Neural cell (in vitro differentiated cells): ENCODE measurements around the gene AP3B2. TPM values are rescaled to one million over a fixed set of nuclear protein-coding genes. Genes with fewer than 3 reads are reported as not detected.

Source experiments
- H2AFZ ChIP-seq: fragments of 200-600, 300-800 bp; sonication (generic), shearing (Covaris generic); 2 replicates; pipeline ENCODE4 v1.6.0; 2014; ENCODE audit warnings: low read depth, mild to moderate bottlenecking, antibody characterized with exemption, low read length, moderate library complexity
- H3F3A ChIP-seq: fragments of 200-600 bp; shearing (Covaris generic); 2 replicates; pipeline ENCODE4 v1.6.1; 2016; ENCODE audit warnings: mild to moderate bottlenecking, moderate library complexity, mixed read lengths, antibody characterized with exemption, low read length; ENCODE audit not compliant: insufficient read depth, poor library complexity, severe bottlenecking
- H3K27ac ChIP-seq: fragments of 200-600, 300-800 bp; sonication (generic), shearing (Covaris generic); 2 replicates; pipeline ENCODE4 v1.5.1; 2014; ENCODE audit warnings: mild to moderate bottlenecking, low read length, moderate library complexity
- H3K27me3 ChIP-seq: fragments of 300-800, 200-600 bp; sonication (generic), shearing (Covaris generic); 2 replicates; pipeline ENCODE4 v1.6.0; 2014; ENCODE audit warnings: mild to moderate bottlenecking, low read depth, low read length, moderate library complexity; ENCODE audit not compliant: insufficient read depth
- H3K36me3 ChIP-seq: fragments of 300-800, 200-600 bp; sonication (generic), shearing (Covaris generic); 2 replicates; pipeline ENCODE4 v1.5.1; 2014; ENCODE audit warnings: mild to moderate bottlenecking, antibody characterized with exemption, low read length, moderate library complexity; ENCODE audit not compliant: insufficient read depth
- H3K4me2 ChIP-seq: fragments of 300-800, 200-600 bp; sonication (generic), shearing (Covaris generic); 2 replicates; pipeline ENCODE4 v1.6.0; 2014; ENCODE audit warnings: mild to moderate bottlenecking, low read length
- H3K4me3 ChIP-seq: fragments of 300-800, 200-600 bp; sonication (generic), shearing (Covaris generic); 2 replicates; pipeline ENCODE4 v1.5.1; 2014; ENCODE audit warnings: mild to moderate bottlenecking, low read length, moderate library complexity
- H3K79me2 ChIP-seq: fragments of 200-600 bp; shearing (Covaris generic); replicated peaks from 2 replicates; pipeline ENCODE4 v1.6.0; 2014; ENCODE audit warnings: mild to moderate bottlenecking, low read length, moderate library complexity; ENCODE audit not compliant: insufficient read depth
- H3K9ac ChIP-seq: fragments of 300-800, 200-600 bp; sonication (generic), shearing (Covaris generic); 2 replicates; pipeline ENCODE4 v1.6.1; 2016; ENCODE audit warnings: mild to moderate bottlenecking, low read length, mixed read lengths
- H3K9me2 ChIP-seq: fragments of 200-600 bp; shearing (Covaris generic); 2 replicates; pipeline ENCODE4 v1.6.1; 2016; ENCODE audit warnings: mild to moderate bottlenecking, low read length, mixed read lengths; ENCODE audit not compliant: insufficient read depth
- H3K9me3 ChIP-seq: fragments of 200-600, 300-800 bp; sonication (generic), shearing (Covaris generic); 2 replicates; pipeline ENCODE4 v1.6.1; 2016; ENCODE audit warnings: mild to moderate bottlenecking, mixed run types, low read length, moderate library complexity, mixed read lengths
- H4K20me1 ChIP-seq: fragments of 200-600 bp; shearing (Covaris generic); 2 replicates; pipeline ENCODE4 v1.6.1; 2016; ENCODE audit warnings: mild to moderate bottlenecking, mixed run types; ENCODE audit not compliant: insufficient read depth
- EP300 ChIP-seq: fragments of 450-650 bp; conservative IDR thresholded peaks from 2 replicates; pipeline ENCODE4 v1.6.1; 2014; ENCODE audit warnings: antibody characterized with exemption, mild to moderate bottlenecking, moderate library complexity; ENCODE audit not compliant: poor library complexity, severe bottlenecking
- EZH2 ChIP-seq: fragments of 200-600, 300-800 bp; shearing (Covaris generic), sonication (generic); IDR thresholded peaks from 2 replicates; pipeline ENCODE4 v1.6.1; 2014; ENCODE audit warnings: antibody characterized with exemption, low read length, borderline replicate concordance, mild to moderate bottlenecking; ENCODE audit not compliant: insufficient read depth, poor library complexity, severe bottlenecking
- MXI1 ChIP-seq: fragments of 450-650 bp; conservative IDR thresholded peaks from 2 replicates; pipeline ENCODE4 v1.6.1; 2014; ENCODE audit warnings: antibody characterized with exemption, mild to moderate bottlenecking; ENCODE audit not compliant: poor library complexity, severe bottlenecking
- POLR2AphosphoS5 ChIP-seq: IDR thresholded peaks from 2 replicates; pipeline ENCODE4 v1.6.1; 2012
- RAD21 ChIP-seq: fragments of 450-650 bp; conservative IDR thresholded peaks from 2 replicates; pipeline ENCODE4 v1.6.1; 2014; ENCODE audit warnings: antibody characterized with exemption, mild to moderate bottlenecking, moderate library complexity
- SMC3 ChIP-seq: fragments of 450-650 bp; conservative IDR thresholded peaks from 2 replicates; pipeline ENCODE4 v1.6.1; 2014; ENCODE audit warnings: antibody characterized with exemption, mild to moderate bottlenecking, moderate library complexity; ENCODE audit not compliant: poor library complexity
- TAF1 ChIP-seq: IDR thresholded peaks from 2 replicates; pipeline ENCODE4 v1.6.1; 2012; ENCODE audit warnings: low read depth
- polyA plus RNA-seq: library from polyadenylated mRNA; depleted of rRNA; stranded (reverse); fragments of >200 nt; gene quantifications from 2 replicates; pipeline ENCODE4 v1.2.3, GENCODE V29; 2014
- TF ChIP-seq, protein P1 (sequence below): IDR thresholded peaks from 2 replicates; pipeline ENCODE4 v1.6.1; 2012; ENCODE audit warnings: borderline replicate concordance
- TF ChIP-seq, protein P2 (sequence below): fragments of 450-650 bp; IDR thresholded peaks from 2 replicates; pipeline ENCODE4 v1.5.1; 2014; ENCODE audit warnings: antibody characterized with exemption, mild to moderate bottlenecking, moderate library complexity; ENCODE audit not compliant: poor library complexity, severe bottlenecking

AP3B2 gene
- polyA plus RNA-seq, 1 donor from 2014 or later: 81.9 TPM

DNA sequence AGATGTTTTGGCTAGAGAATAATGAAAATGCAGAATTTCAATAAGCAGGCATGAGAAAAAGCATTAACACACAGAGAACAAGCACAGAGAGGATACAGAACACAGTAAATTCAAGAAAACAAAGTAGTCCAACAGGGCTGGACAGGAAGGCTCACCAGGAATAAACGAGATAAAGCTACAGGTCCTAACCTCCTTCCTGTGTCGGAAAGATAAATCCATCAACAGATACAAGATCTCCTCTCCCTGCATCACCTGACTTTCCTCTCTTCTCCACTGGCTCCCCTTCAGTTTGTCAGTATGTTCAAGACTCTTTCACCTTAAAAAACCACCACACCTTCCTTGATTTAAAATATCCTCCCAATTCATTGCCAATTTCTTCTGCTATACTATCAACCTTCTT is 73.9 kb downstream of the AP3B2 start:
- H3K9me3 ChIP-seq: no peaks in the 10 kb centered on the region
- no peak overlapping the region for H2AFZ ChIP-seq
- H4K20me1 ChIP-seq: no peaks in the 10 kb centered on the region
- H3K4me3 ChIP-seq: no peak overlapping the region
- H3K36me3 ChIP-seq: no peaks in the 10 kb centered on the region
- H3K9me2 ChIP-seq: no peaks in the 10 kb centered on the region
- no peaks in the 10 kb centered on the region for H3K79me2 ChIP-seq
- no peak overlapping the region for H3K9ac ChIP-seq
- H3K27me3 ChIP-seq: peaks cover 14% of the 10 kb centered on the region
- no peak overlapping the region for H3K4me2 ChIP-seq
- TF ChIP-seq, protein P1, sequence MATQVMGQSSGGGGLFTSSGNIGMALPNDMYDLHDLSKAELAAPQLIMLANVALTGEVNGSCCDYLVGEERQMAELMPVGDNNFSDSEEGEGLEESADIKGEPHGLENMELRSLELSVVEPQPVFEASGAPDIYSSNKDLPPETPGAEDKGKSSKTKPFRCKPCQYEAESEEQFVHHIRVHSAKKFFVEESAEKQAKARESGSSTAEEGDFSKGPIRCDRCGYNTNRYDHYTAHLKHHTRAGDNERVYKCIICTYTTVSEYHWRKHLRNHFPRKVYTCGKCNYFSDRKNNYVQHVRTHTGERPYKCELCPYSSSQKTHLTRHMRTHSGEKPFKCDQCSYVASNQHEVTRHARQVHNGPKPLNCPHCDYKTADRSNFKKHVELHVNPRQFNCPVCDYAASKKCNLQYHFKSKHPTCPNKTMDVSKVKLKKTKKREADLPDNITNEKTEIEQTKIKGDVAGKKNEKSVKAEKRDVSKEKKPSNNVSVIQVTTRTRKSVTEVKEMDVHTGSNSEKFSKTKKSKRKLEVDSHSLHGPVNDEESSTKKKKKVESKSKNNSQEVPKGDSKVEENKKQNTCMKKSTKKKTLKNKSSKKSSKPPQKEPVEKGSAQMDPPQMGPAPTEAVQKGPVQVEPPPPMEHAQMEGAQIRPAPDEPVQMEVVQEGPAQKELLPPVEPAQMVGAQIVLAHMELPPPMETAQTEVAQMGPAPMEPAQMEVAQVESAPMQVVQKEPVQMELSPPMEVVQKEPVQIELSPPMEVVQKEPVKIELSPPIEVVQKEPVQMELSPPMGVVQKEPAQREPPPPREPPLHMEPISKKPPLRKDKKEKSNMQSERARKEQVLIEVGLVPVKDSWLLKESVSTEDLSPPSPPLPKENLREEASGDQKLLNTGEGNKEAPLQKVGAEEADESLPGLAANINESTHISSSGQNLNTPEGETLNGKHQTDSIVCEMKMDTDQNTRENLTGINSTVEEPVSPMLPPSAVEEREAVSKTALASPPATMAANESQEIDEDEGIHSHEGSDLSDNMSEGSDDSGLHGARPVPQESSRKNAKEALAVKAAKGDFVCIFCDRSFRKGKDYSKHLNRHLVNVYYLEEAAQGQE: no peak
- TF ChIP-seq, protein P2, sequence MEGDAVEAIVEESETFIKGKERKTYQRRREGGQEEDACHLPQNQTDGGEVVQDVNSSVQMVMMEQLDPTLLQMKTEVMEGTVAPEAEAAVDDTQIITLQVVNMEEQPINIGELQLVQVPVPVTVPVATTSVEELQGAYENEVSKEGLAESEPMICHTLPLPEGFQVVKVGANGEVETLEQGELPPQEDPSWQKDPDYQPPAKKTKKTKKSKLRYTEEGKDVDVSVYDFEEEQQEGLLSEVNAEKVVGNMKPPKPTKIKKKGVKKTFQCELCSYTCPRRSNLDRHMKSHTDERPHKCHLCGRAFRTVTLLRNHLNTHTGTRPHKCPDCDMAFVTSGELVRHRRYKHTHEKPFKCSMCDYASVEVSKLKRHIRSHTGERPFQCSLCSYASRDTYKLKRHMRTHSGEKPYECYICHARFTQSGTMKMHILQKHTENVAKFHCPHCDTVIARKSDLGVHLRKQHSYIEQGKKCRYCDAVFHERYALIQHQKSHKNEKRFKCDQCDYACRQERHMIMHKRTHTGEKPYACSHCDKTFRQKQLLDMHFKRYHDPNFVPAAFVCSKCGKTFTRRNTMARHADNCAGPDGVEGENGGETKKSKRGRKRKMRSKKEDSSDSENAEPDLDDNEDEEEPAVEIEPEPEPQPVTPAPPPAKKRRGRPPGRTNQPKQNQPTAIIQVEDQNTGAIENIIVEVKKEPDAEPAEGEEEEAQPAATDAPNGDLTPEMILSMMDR: no peak
- H3F3A ChIP-seq: no peaks in the 10 kb centered on the region
- H3K27ac ChIP-seq: no peak overlapping the region

DNA sequence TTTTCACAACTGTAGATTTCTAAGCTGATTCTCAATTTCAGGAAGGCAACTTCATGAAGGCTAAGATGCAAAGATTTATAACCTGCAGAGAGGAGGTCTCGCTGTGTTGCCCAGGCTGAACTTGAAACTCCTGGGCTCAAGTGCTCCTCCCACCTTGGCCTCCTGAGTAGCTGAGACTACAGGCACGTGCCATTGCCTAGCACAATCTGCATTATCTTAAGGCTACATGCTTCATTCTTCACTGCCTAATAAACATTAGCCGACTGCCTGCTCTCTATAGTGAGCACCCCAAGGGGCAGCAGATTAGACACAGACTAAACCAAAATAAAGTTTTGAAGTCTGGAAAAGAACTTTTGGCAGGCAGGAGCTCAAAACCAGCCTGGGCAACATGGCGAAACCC is 79.6 kb downstream of the AP3B2 start:
- no peak overlapping the region for H3K4me2 ChIP-seq
- TF ChIP-seq POLR2AphosphoS5: no peak
- no peak for TF ChIP-seq TAF1
- TF ChIP-seq RAD21: no peak
- TF ChIP-seq, protein P2: no peak
- no peak for TF ChIP-seq SMC3
- TF ChIP-seq, protein P1: no peak
- no peak for TF ChIP-seq MXI1
- TF ChIP-seq EZH2: no peak
- TF ChIP-seq EP300: no peak
- no peak overlapping the region for H3K4me3 ChIP-seq
- H3K27me3 ChIP-seq: no peaks in the 10 kb centered on the region
- H3K9me3 ChIP-seq: no peaks in the 10 kb centered on the region
- H3K79me2 ChIP-seq: no peaks in the 10 kb centered on the region
- no peaks in the 10 kb centered on the region for H4K20me1 ChIP-seq
- H3K27ac ChIP-seq: no peak overlapping the region
- H2AFZ ChIP-seq: no peak overlapping the region
- H3F3A ChIP-seq: no peaks in the 10 kb centered on the region
- no peaks in the 10 kb centered on the region for H3K9me2 ChIP-seq
- H3K36me3 ChIP-seq: no peaks in the 10 kb centered on the region
- no peak overlapping the region for H3K9ac ChIP-seq
